Lower lobe of right lung (tissue), 2 donors: Measurements from ENCODE around the gene ACY1. TPM values are rescaled to one million over a fixed set of nuclear protein-coding genes. Genes with fewer than 3 reads are reported as not detected.

Experiments used
- ATAC-seq, 2 donors: fragments of 200-7000 bp; cut with Tn5 transposase; one replicate each; pipeline ENCODE4 v1.9.1; 2020 to 2022; ENCODE audit warnings: mild to moderate bottlenecking in 2 of 2, moderate library complexity in 2 of 2
- DNase-seq: peaks from one replicate; pipeline ENCODE4 v3.0.0-alpha.2; 2020
- H3K27ac ChIP-seq: fragments of 200-600 bp; one replicate; pipeline ENCODE4 v1.8.0; 2022
- H3K27me3 ChIP-seq: fragments of 200-600 bp; one replicate; pipeline ENCODE4 v1.8.0; 2022; ENCODE audit warnings: low read depth
- H3K36me3 ChIP-seq: fragments of 200-600 bp; one replicate; pipeline ENCODE4 v1.8.0; 2022; ENCODE audit warnings: mild to moderate bottlenecking
- H3K4me1 ChIP-seq: fragments of 200-600 bp; one replicate; pipeline ENCODE4 v1.8.0; 2022
- H3K4me3 ChIP-seq: fragments of 200-600 bp; one replicate; pipeline ENCODE4 v1.8.0; 2022; ENCODE audit warnings: mild to moderate bottlenecking
- H3K9me3 ChIP-seq: fragments of 200-600 bp; one replicate; pipeline ENCODE4 v1.8.0; 2022
- CTCF ChIP-seq: fragments of 200-600 bp; IDR thresholded peaks from one replicate; pipeline ENCODE4 v1.8.0; 2022; ENCODE audit warnings: antibody characterized with exemption, mild to moderate bottlenecking
- intact Hi-C: fragments of 100-400 bp; cut with DNase I; formaldehyde crosslinking; loops from one replicate; pipeline ENCODE4 v1.11.0; 2022
- total RNA-seq: library from RNA; stranded (reverse); fragmentation: NEBNext Ultra II Directional; extraction: Animal tissue kit (Norgen Biotek cat#: 25700); gene quantifications from one replicate; pipeline ENCODE4 v1.2.1, GENCODE V29; 2021
- donor health status: DM: no; HTN: yes; CAD: no; lungs with severe emphysema.

ACY1 gene
- total RNA-seq, 1 donor from 2014 or later: 20.6 TPM

DNA sequence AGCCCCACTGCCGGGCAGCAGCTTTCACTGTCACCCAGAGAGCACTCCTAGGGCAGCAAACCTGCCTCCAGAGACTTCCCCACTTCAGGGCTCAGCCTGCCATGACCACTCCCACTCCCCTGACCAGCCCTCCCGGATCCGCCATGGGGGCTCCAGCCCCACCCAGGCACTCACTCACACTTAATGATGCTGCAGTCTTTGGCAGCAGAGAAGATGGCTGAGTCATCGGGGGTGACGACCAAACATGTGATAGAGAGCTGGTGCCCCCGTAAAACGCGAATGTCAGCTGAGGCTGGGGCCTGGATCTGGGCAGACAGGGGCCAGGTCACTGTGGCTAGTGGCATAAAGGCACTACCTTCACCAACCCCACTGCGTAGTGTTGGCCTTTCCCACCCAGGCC is 46.3 kb upstream of the ACY1 start:
- Histone ChIP-seq H3K4me1 (peaks cover 17% of the 10 kb centered on the region), H3K27me3 (no peaks in the 10 kb centered on the region), H3K27ac (no peak overlapping the region), H3K4me3 (no peak overlapping the region), H3K9me3 (no peaks in the 10 kb centered on the region), H3K36me3 (peaks cover 67% of the 10 kb centered on the region)
- ATAC-seq (no peak), DNase-seq (no peak)
- intact Hi-C loops: no loop called here
- TF ChIP-seq CTCF: no peak

- no peak for ATAC-seq
- peaks cover 62% of the 10 kb centered on the region for H3K36me3 ChIP-seq
- intact Hi-C loops: no loop called here
Measured at GRCh38 chr3:51937611-51938450, 45.5 kb upstream of the ACY1 start.

DNA sequence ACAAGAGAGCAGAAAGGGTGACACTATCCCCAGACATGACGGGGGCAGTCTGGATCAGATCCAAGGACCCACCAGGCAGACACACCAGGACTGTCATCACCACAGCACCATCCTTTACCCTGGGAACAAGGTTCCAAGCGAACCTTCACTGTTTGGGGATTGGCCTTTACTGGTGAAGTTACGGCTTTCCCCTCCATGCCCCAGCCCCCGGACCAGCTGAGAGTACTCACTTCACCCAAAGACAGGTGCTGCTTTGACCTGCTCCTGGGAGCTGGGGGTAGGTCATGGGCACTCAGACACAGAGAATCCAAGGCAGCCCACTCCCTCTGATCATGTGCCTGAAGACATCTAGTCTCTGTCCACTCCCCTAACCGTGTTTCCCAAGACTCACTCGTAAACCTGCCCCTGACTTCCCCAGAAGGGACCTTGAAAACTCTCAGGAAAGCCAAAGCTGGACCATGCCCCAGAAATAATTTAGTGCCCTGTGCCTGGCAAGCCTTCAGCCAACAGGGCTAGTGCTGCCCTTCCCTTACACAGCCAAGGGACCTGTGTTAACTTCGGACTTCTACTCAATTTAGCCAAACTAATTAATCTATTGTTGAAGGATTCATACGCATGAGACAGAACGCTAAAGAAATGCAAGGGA is 44.4 kb upstream of the ACY1 start:
- H3K36me3 ChIP-seq: peaks cover 51% of the 10 kb centered on the region
- H3K27me3 ChIP-seq: no peaks in the 10 kb centered on the region
- DNase-seq: no peak
- peaks cover 29% of the 10 kb centered on the region for H3K4me1 ChIP-seq
- intact Hi-C loops: no loop called here
- H3K27ac ChIP-seq: no peak overlapping the region
- no peak for TF ChIP-seq CTCF
- ATAC-seq: no peak
- no peak overlapping the region for H3K4me3 ChIP-seq
- no peaks in the 10 kb centered on the region for H3K9me3 ChIP-seq

More at GRCh38 chr3:51937611-51938450, 45.5 kb upstream of the ACY1 start:
- H3K4me3 ChIP-seq: no peak overlapping the region
- no peaks in the 10 kb centered on the region for H3K27me3 ChIP-seq
- H3K27ac ChIP-seq: no peak overlapping the region
- peaks cover 23% of the 10 kb centered on the region for H3K4me1 ChIP-seq
- H3K9me3 ChIP-seq: no peaks in the 10 kb centered on the region
- TF ChIP-seq CTCF: no peak
- DNase-seq: no peak

DNA sequence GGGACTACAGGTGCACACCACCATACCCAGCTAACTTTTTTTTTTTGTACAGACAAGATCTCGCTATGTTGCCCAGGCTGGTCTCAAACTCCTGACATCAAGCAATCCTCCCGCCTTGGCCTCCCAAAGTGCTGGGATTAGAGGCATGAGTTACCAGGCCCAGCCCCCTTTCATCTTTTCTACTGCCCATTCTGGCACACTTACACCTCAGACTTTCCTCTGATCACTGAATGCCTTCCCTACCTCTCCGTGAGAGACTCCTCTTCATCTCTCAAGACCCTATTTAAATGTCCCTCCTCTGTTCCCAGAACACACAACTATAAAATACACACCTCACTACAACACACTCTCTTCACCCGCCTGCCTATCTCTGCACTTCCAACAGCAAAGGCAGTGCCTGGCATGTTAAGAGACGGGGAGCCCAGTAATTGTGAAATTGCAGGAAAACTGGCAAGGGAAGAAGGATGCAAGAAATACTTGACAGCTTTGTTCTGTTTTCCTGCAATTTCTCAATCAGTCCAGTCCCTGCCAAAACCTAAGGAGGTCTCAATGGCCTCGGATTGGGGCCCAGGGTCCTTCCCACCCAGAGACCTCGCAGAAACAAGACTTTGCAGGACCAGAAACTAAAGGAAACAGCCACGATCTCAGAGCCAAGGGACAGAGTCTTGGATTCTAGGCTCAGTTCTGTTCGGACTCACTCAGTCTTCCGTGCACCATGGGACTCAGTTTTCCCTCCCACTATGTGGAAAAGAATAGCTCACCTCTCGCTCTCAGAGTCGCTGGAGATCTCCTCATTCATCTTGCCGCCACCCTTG is 42.5 kb upstream of the ACY1 start:
- H3K36me3 ChIP-seq: peaks cover 37% of the 10 kb centered on the region
- peak overlapping the region; percentile 91 for H3K4me3 ChIP-seq
- TF ChIP-seq CTCF: no peak
- peak overlapping the region; percentile 80 for H3K27ac ChIP-seq
- H3K4me1 ChIP-seq: peaks cover 29% of the 10 kb centered on the region
- H3K27me3 ChIP-seq: no peaks in the 10 kb centered on the region
- ATAC-seq (no peak), DNase-seq (no peak)
- no peaks in the 10 kb centered on the region for H3K9me3 ChIP-seq
- intact Hi-C loops: no loop called here

- Histone ChIP-seq H3K4me3 (peak overlapping the region; percentile 91), H3K4me1 (peaks cover 29% of the 10 kb centered on the region), H3K9me3 (no peaks in the 10 kb centered on the region), H3K36me3 (peaks cover 35% of the 10 kb centered on the region), H3K27me3 (no peaks in the 10 kb centered on the region), H3K27ac (peak overlapping the region; percentile 80)
- ATAC-seq: no peak
- no peak for DNase-seq
- intact Hi-C loops: no loop called here
- no peak for TF ChIP-seq CTCF
Measured at GRCh38 chr3:51941463-51941797, 41.9 kb upstream of the ACY1 start.
